GM12864 (cell line): ENCODE measurements around the gene ZYG11B.

Experiments used
- DNase-seq: peaks from one replicate; pipeline ENCODE4 v3.0.0-alpha.2; 2011; ENCODE audit warnings: low read depth
- H3K4me3 ChIP-seq: 2 replicates; pipeline ENCODE4 v1.5.1; 2011; ENCODE audit warnings: mild to moderate bottlenecking, low read depth, low read length, control low read depth
- TF ChIP-seq, protein P1 (sequence below): IDR thresholded peaks from 2 replicates; pipeline ENCODE4 v1.5.1; 2011; ENCODE audit warnings: low read depth, mild to moderate bottlenecking, moderate library complexity, low read length, control low read depth, inconsistent platforms; ENCODE audit errors: missing control alignments

The ZYG11B gene

DNA sequence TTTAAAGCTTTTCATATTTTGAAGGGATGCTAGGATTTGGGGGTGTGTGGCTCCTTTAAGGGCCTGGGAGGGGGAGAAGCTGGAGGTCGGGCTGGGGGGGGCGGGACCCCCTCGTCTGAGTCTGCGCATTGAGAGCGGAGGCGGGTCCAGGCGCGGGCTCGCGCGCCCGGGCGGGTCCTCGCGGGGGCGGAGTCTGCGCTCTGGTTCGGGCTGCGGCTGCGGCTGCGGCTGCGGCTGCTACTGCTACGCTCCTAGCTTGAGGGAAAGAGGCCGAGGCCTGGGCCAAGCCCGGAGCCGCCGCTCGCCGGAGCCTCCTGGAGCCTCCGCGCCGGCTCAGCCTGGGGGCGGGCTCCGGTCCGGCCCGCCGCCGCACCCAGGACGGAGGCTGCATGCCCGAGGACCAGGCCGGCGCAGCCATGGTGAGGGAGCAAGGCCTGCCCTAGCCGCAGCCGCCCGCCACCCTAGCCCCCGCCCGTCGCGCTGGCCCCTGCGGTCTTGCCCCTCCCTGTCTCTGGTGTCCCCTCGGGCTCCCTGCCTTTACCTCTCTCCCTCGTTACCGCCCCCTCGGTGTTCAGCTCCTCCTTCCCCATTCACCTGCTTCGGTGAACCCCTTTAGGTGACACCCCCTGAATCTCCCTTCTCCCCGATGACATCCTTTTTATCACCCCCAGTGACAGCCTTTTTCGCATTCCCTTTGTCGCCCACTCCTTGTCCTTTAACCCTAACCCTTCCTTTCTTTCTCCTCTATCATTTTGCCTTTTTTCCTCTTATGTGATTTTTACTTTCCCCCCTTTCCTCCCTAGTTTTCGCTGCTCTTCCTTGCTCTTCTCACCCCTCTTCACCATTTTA, at the start of gene ZYG11B:
Gene ZYG11B (plus strand): TSS at position 189 of the 849 bp plus-strand sequence. CDS start 201 bp downstream, at position 390.
- H3K4me3 ChIP-seq: peak within 1 kb of the TSS; percentile 66
- peak; percentile 52 for DNase-seq
- TF ChIP-seq, protein P1, sequence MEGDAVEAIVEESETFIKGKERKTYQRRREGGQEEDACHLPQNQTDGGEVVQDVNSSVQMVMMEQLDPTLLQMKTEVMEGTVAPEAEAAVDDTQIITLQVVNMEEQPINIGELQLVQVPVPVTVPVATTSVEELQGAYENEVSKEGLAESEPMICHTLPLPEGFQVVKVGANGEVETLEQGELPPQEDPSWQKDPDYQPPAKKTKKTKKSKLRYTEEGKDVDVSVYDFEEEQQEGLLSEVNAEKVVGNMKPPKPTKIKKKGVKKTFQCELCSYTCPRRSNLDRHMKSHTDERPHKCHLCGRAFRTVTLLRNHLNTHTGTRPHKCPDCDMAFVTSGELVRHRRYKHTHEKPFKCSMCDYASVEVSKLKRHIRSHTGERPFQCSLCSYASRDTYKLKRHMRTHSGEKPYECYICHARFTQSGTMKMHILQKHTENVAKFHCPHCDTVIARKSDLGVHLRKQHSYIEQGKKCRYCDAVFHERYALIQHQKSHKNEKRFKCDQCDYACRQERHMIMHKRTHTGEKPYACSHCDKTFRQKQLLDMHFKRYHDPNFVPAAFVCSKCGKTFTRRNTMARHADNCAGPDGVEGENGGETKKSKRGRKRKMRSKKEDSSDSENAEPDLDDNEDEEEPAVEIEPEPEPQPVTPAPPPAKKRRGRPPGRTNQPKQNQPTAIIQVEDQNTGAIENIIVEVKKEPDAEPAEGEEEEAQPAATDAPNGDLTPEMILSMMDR: no peak

DNA sequence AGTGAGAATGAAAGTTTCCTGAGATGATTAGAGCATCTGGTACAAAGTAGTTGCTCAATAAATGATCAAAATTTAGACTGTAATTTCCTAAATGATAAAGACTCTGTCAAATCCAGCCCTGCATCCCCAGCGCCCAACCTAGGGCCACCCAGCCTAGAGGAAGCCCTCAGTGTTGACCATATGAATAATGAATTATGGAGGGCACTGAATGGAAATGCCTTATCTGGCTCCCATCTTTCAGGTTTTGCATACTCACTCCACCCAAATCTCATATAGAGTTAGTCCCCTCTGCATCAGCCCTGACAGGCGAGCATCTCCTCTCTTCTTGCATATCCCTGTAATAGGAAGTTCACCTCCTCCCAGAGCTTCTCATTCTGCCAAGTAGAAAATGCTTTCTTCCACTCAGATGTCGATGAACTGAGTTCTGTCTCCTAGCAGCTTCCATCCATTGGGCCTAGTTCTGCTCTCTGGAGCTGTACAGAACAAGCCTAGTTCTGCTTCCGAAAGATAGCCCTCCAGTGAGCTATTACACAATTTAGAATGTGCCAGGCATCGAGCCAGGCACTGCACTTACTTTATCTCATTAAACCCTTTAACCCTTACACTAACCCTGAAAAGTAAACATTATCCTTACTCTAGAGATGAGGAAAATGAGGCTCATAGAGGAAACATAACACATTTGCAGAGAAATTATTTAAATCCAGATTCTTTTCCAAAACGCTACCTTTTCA, 49.0 kb upstream of the ZYG11B start:
- TF ChIP-seq, protein P1: no peak
- no peak overlapping the region for H3K4me3 ChIP-seq
- no peak for DNase-seq

DNA sequence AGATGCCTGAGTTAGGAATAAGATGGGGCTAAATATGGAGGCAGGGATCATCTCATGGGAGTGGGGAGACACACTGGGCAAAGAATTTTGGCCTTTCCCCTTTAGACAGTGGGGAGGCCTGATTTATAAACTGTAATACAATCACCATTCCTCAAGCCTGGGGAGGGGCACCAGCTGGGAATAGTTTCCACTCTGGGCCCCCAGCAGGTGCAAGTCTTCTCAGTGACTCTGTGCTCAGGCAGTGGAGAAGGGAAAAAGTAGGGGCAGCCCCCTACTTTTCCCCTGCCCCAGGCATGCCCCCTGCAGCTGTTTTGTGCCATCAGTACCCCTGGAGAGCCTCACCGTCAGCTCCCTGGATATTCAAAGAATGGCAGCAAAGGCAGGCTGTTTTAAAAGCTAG, 47.2 kb upstream of the ZYG11B start:
- DNase-seq: no peak
- H3K4me3 ChIP-seq: no peak overlapping the region
- TF ChIP-seq, protein P1: no peak

DNA sequence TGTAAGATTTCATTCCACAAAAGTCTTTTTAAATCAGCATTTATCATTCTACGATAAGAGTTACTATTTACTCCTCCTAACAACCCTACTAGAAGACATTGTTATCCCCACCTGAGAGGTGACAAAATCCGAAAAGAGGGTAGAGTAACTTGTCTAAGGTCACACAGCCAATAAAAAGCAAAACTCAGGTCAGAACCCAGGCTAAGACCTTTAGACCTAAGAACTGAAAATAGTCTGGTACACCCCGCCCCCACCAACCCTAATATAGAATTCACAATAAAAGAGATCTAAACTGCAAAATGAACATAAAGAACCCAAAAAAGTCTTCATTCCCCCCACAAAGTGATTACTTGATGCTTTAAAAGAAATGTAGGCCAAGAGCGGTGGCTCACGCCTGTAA, 46.8 kb upstream of the ZYG11B start:
- TF ChIP-seq, protein P1: no peak
- DNase-seq: no peak
- H3K4me3 ChIP-seq: no peak overlapping the region

DNA sequence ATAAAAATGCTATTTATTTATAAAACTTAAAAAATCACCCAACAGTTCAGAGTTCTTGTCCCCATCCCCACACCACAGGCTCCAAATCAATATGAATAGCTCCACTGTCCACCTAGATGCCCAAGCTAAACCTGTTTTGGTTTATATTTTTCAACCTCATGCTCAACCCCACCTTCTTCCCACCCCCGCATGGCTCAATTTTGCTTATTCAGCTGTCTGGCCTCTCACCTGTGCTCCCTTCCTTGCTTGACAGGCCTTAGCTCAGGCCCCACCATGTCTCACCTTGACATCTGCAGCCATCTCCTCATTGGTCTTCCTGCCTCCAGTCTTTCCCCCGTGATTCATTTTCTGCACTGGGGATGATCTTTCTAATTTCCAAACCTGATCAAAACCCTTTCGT, 45.9 kb upstream of the ZYG11B start:
- TF ChIP-seq, protein P1: no peak
- no peak overlapping the region for H3K4me3 ChIP-seq
- no peak for DNase-seq

DNA sequence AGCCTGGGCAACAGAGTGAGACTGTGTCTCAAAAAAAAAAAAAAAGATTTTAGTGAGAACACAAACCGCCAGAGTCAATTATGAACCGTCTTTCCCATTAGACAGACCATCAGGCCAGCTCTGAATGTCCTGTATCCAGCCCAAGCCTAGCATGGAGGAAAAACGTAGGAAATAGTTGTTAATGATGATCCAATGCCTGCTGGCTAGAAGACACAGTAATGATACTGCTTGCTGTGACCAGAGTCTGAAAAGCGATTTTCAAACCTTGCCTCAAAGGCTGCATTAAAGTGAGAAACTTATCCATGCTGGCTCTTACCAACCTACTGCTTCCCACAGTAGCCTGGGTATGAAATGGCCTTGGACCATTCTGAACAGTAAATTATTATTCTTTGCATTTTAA, 45.1 kb upstream of the ZYG11B start:
- no peak for DNase-seq
- TF ChIP-seq, protein P1: no peak
- no peak overlapping the region for H3K4me3 ChIP-seq
